ENCODE data around the gene HPCAL1.

GRCh38 chr2:10427618-10427949 is 124.9 kb downstream of the HPCAL1 start:
- no peak for TF ChIP-seq CTCF (IDR thresholded peaks at IDR 0.05)
- no peak for TF ChIP-seq POLR2A (IDR thresholded peaks at IDR 0.05)

All from lower leg skin (tissue), 3 donors.